Measurements from ENCODE around the gene GJA8.
"Not testable (repeated sequence)": the region's sequence is repeated elsewhere in the genome, so short reads cannot be mapped to it uniquely, and the experiment has no call there.

Gene GJA8

DNA sequence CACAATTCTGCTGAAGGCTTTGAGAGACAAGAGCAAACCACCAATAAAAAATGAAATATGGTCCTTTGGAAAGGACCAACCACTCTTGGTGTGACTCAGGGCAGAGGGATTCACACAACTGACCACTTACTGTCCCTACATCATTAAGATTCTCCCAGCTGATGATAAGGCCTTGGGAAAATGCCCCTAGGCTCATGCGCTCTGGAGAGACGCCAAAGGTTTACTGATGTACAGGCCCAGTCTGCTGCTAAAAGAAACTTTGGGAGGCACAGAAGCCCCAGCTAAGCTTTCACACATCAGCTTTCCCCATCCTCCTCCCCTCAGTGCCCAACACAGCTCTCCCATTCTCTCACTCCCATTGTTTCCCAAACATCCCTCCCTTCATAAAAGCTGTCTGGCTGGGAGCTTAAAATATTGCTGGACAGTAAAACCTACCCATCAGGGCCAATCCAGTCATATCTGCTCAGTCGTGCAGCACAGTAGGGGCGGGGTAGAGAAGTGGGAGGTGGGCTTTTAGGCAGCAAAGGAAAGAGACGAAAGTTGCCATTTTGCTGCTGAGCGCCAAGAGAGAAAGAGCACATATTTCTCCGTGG is at the start of gene GJA8:
GJA8 (plus strand) TSS at position 543 of the 593 bp plus-strand sequence. CDS start 5,161 bp downstream, outside the sequence.
- DNase-seq = no peak

DNA sequence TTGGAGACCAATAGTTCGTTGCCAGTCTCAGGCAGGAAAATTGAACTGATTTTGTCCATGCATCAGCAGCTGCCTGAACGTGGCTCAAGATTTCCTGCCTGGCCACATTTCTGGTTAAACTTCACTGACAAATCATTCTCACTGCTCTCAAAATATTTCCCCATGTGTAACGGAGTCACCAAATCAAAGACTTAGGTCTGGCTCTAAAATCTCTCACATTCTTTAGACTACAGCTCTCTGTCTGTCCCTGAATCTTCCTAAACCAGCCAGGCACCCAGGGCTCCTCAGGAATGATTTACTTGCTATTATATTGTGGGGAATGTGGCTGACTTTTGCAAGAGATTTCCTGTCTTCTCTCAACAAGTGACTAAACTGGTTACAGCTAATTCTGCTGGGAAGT is 49.2 kb upstream of the GJA8 start:
- no peak for DNase-seq

DNA sequence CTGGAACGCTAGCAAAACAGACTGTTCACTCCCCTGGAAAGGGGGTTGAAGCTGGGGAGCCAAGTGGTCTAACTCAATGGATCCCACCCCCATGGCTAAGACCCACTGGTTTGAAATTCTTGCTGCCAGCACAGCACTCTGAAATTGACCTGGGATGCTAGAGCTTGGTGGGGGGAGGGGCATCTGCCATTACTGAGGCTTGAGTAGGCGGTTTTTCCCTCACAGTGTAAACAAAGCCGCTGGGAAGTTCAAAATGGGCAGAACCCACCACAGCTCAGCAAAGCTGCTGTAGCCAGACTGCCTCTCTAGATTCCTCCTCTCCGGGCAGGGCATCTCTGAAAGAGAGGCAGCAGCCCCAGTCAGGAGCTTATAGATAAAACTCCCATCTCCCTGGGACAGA is 47.6 kb upstream of the GJA8 start:
- DNase-seq = not testable (repeated sequence)

DNA sequence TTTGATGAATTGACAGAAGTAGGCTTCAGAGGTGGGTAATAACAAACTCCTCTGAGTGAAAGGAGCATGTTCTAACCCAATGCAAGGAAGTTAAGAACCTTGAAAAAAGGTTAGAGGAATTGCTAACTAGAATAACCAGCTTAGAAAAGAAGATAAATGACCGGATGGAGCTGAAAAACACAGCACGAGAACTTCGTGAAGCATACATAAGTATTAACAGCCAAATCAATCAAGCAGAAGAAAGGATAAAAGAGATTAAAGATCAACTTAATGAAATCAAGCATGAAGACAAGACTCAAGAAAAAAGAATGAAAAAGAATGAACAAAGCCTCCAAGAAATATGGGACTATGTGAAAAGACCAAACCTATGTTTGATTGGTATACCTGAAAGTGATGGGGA is 46.6 kb upstream of the GJA8 start:
- not testable (repeated sequence) for DNase-seq

DNA sequence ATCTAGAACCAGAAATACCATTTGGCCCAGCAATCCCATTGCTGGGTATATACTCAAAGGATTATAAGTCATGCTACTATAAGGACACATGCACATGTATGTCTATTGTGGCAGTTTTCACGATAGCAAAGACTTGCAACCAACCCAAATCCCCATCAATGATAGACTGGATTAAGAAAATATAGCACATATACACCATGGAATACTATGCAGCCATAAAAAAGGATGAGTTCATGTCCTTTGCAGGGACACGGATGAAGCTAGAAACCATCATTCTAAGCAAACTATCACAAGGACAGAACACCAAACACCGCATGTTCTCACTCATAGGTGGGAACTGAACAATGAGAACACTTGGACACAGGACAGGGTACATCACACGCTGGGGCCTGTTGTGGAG is 35.4 kb upstream of the GJA8 start:
- not testable (repeated sequence) for DNase-seq

DNA sequence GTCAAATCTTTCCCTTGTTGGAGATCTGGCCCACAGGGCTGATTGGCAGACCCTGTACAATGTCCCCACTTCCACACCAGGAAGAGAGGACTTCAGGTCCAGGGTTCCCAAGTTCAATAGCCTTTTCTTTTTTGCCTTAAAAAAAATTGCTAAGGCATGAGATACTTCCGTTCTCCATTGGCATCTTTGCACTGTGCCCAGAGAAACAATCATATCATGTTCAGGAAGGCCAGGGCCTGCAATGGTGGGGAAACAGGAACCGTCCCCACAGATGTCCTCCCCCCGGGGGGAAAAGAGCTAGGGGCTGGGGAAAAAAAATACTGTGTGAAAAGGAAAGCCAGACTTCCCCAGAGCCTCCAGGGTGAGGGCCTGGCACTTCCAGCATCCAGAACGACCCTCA is 24.6 kb upstream of the GJA8 start:
- DNase-seq = no peak

DNA sequence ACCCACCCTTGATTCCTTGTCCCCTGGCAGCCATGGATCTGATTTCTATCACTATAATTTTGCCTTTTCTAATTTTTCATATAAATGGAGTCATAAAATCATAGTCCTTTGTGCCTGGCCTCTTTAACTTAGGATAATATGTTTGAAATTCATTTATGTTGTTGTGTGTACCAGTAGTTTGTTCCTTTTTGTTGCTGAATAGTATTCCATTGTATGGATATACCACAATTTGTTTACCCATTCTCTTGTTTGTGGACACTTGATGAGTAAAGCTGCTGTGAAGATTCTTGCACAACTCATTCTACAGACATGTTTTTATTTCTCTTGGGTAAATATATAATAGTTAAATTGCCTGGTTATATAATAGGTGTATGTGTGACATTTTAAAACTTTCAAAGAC is 22.7 kb upstream of the GJA8 start:
- no peak for DNase-seq

DNA sequence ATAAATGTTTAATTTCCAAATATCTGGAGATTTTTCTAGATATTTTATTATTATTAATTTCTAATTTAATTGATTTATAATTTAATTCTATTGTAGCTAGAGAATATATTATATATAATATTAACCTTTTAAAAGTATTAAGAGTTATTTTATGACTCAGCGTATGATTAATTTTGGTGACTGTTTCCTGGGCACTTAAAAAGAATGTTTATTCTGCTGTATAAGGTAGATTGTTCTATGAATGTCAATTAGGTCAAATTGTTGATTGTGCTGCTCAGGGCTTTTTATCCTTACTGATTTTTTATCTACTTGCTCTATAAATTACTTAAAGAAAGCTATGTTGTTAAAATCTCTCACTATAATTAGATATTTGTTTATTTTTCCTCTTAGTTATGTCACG is 20.1 kb upstream of the GJA8 start:
- no peak for DNase-seq

DNA sequence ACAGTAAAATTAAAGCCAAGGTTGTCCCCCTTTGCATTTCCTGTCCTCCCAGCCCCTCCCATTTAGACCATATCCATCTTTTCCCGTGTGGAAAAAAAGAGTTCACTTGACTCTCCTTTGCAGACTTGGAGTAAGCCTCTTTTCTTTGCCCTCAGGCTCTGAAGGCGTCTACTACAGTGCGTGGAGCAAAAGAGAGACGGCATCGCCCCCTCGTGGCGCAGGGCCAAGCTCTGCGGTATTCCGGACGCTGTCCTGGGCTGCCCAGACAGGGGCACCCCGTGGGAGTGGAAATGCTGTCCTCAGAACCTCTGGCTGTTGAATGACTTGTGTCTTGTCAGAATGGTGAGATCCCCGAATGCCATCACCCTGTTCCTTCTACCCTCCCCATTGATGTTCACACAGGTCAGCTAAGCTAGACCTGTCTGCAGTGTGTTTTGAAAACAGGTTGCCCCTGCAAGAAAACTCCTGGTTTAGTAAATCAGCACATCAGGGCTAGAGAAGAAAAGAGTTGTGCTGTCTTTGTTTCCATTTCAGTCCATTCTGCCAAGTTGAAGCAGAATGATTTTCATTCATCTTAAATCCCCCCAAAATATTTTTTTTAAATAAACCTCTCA is 12.3 kb upstream of the GJA8 start:
- peak; percentile 46 for DNase-seq

DNA sequence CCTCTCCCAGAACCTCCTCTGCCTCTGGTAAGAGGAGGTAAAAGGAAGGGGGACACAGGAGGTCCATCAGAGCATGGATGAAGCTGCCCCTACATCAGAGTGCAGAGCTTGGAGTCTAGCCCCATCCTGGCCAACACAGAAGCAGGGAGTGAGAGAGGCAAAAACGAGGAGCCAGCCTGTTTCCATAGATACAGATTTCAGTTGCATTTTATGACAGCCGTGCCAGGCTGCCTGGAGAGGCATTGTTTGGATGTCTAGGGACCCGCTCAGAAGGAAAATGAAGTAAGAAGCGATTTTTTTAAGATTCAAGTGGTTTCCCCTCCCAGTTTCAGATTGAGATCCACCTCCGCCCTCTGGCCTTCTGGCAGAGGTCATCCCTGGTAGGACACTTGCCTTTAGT is 11.5 kb upstream of the GJA8 start:
- DNase-seq = no peak

DNA sequence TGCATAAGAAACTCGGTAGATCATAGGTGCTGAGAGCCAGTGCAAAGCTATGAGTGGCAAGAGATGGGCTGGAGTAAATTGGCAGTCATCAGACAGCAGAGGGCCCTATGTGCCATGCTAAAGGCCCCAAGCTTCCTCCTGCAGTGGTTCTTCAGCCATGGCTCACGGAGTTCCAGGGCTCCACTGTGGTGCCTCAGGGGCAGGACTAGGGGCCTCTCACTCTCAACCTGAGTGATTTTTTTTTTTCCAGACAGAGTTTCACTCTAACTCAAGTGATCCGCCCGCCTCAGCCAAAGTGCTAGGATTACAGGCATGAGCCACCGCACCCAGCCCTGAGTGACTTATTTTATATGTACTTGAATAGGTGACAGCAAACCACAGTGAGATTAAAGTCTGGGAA is 10.4 kb upstream of the GJA8 start:
- no peak for DNase-seq

DNA sequence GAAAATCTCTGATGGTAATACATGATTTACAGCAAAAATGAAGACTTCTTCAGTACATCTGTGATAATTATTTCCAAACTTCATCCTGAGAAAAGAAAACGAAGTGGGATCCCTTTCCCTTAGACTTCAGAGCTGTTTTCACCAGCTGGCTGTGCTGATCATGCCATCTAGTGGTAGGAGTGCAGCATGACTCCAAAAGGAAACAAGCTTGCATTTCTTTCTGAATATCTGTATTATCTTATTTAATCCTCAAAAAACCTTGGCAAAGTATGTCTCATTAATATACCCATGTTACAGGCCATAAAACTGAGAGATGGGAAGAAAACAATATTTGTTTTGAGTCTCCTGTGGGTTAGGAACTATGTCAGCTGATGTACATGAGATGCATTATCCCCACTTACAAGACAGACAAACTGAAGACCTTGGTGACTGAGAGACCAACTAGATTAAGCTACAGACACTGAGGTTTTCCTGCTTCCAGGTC is 9.8 kb upstream of the GJA8 start:
- no peak for DNase-seq

DNA sequence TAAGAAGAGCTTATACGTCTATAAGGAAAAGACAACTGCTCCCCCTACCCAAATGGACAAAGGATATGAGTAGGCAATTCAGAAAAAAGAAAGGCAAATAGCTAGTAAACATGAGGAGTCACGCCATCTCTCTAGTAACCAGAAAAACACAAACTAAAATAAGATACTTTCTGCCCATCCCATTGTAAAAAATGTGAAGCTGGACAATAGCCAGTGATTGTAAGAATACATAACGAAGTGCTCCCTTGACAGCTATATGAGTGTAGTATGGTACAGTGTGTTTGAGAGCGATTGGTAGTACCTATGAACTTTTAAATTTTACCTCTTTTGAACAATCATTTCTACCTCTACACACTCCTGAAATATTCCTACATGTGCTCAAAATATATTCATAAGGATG is 7.5 kb upstream of the GJA8 start:
- no peak for DNase-seq

DNA sequence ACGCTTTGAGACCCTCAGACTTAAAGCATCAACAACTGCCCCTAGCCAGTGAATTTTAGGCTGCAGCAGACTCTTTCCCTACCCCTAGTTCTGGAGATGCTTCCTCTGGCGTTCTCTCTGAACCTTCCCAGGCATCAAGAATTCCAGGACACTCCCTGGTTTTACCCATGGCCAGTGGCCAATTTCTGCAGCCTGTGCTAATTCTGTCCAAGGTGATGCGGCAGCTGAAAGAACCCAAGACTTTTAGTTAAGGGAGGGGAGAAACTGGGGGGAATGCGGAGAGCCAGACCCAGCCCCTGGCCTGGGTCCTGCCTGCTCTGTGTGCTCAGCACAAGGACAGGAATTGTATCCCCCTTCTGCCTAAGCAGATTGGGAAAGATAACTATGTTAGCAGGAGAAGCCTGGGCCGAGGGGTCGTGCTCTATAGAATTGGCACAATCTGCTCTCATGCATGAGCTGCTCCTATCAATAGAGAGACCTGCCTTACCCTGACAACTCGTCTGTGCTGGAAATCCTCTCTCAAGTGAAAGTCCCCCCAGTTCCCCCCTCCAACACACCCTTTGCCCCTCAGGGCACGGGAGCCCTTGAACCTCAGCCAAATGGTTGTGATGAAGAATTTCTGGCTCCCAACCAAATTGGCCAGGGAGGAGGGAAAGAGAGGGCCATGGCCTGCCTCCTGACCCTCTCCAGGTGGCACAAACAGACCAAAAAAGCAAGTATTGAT is 5.4 kb upstream of the GJA8 start:
- DNase-seq = no peak

DNA sequence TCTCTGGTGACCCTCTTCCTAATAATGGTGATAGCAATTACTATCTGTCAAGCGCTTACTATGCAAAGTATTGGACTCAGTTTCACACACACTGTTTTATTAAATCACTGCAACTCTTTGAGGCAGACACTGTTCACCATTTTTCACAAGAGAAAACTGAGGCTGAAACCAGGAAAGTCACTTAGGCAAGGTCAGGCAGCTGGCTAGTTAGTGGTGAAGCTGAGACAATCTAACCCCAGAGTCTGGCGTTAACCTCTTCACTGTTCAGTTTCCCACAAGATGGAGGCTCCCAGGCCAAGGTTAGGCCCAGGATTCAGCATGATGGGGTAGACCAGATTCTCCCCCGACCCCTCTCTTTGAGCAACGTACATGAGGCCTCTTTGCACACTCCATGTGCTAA is 4.8 kb upstream of the GJA8 start:
- DNase-seq = no peak

DNA sequence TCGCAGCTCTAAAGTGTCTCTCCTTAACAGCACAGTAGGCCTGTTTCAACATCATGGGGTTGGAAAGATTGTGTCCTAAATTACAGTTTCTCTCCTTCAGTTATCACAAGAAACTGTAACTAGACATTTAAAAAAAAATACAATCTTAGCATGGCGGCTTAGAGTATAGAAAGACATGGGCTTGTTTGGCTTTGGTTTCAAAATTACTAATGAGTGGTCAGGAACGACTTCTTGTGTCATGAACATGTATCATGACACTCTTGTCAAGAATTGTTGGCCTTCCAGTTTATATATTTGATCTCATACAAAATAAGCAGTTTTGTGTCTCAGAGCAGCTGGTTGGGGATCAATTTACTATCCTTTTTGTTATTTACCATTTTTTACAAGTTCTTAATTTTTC is 2.1 kb downstream of the GJA8 start:
- DNase-seq = no peak

DNA sequence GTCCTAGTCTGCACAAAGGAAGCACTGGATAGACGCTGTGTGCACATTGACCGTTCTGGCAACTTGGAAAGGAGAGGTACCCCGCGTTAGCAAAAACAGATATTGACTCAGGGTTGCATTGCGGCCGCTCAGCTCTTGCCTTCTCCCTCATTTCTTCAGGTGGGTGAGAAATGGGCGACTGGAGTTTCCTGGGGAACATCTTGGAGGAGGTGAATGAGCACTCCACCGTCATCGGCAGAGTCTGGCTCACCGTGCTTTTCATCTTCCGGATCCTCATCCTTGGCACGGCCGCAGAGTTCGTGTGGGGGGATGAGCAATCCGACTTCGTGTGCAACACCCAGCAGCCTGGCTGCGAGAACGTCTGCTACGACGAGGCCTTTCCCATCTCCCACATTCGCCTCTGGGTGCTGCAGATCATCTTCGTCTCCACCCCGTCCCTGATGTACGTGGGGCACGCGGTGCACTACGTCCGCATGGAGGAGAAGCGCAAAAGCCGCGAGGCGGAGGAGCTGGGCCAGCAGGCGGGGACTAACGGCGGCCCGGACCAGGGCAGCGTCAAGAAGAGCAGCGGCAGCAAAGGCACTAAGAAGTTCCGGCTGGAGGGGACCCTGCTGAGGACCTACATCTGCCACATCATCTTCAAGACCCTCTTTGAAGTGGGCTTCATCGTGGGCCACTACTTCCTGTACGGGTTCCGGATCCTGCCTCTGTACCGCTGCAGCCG is 5.4 kb downstream of the GJA8 start:
- DNase-seq = no peak

DNA sequence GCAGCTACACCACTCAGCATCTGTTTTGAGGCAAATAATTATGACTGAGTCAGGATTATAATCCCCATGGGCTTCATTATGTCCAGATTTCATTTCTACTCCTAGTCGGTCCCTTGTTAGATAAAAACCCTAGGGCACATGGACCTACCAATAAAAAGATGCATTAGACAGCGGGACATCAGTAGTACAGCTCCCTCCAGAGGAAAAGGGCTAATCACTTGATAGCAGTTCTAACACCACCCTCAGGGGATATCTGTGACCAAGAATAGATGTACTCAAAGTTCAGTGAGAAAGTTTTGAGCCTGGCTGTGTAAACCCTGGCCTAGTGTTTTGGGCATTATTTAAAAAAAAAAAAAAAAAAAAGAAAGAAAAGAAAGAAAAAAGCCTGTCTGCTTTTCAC is 10.0 kb downstream of the GJA8 start:
- no peak for DNase-seq

DNA sequence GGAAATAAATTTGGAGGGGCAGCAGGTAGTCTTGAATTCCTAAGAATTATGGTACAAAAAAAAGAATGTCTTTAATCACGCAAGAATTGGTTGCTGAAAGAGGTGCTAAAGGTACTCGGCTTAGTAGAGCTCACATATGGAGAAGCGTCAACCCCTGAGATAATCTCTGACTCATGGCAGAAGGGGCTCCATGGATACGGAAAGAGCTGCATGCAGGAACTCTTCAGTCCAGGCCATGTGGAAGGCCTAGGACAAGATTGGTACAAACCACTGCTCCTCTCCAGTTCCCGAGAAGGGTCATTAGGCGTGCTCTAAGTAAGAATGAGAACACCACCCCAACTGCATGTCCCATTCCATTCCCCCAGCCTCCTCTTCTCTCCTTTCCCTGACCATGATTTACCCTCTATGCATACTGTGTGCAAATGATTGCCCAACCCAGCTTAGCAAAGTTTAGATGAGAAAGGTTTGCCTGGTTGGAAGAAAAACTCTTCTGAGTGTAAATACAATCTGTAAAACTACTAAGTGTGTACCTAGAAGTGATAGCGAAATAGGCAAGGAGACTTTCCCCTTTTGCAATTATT is 10.9 kb downstream of the GJA8 start:
- no peak for DNase-seq

DNA sequence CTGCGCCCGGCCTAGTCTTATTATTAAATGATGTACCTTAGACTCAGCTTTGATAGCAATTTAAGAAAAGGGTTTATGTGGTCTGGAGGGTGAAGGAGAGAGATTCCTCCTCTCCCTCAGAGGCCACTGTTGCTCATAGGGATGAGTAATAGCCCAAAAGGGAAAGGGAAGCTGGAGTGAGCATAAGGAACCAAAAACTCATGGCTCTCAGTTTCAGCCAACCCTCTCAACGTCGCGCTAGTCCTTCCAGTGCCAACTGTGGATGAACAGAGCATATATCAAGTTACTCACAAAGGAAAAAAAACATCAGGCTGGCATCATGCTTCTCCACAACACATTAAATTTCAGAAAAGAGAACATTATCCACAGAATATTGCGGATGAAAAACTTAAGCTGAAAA is 17.3 kb downstream of the GJA8 start:
- DNase-seq = no peak

DNA sequence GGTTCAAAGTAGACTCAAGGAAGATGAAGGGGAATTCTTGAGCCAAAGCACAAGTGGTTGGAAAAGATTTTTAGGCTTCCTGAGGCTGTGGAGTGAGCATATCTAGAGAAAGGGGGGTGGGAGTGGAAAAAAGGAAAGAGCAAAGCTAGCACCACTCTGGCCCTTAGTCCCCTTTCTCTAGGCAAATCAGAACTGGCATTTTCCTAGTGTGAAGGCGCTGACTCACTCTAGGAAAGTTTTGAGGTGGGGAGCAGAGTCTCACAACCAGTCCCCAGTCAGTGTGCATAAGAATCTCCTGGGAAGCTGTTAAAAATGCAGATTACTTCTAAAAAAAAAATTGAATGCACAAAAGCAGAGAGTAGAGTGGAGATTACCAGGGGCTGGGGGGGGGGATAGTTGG is 22.2 kb downstream of the GJA8 start:
- no peak for DNase-seq

DNA sequence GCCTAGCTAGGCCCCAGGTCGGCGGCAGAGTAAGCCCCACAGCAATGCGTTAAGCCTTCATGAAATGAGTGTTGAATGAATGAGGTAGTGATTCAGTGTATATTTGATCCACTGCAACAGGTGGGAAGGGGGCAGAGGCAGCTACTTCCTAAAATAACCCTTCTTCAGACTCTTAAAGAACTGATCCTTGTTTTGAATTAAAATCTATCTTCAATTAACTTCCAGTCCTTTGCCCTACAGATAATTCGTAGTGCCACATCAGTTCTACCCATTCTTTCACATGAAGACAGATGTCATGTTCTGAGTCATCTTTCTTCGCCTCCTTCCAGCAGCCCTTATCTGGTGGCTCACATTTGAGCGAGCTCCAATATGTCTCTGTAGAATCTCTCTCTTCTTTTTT is 24.6 kb downstream of the GJA8 start:
- DNase-seq = not testable (repeated sequence)

DNA sequence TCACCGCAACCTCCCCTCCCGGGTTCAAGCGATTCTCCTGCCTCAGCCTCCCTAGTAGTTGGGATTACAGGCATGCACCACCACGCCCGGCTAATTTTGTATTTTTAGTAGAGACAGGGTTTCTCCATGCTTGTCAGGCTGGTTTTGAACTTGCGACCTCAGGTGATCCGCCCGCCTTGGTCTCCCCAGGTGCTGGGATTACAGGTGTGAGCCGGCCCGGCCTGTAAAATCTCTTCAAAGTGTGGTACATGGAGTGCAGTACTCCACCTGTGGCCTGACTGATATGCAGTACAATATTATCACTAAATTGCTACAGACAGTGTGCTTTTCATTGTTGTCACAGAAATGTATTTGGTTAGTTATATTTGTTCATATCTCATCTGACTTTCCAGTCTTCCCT is 25.1 kb downstream of the GJA8 start:
- not testable (repeated sequence) for DNase-seq

Data from NK-92 treated with Interleukin-12 subunit alpha and Interleukin-12 subunit beta, amount 100 ng/mL, for 24 hours (cell line).